Measurements from ENCODE around the gene ZNF273.
"Not testable (repeated sequence)": the region's sequence is repeated elsewhere in the genome, so short reads cannot be mapped to it uniquely, and the experiment has no call there.

Gene ZNF273

DNA sequence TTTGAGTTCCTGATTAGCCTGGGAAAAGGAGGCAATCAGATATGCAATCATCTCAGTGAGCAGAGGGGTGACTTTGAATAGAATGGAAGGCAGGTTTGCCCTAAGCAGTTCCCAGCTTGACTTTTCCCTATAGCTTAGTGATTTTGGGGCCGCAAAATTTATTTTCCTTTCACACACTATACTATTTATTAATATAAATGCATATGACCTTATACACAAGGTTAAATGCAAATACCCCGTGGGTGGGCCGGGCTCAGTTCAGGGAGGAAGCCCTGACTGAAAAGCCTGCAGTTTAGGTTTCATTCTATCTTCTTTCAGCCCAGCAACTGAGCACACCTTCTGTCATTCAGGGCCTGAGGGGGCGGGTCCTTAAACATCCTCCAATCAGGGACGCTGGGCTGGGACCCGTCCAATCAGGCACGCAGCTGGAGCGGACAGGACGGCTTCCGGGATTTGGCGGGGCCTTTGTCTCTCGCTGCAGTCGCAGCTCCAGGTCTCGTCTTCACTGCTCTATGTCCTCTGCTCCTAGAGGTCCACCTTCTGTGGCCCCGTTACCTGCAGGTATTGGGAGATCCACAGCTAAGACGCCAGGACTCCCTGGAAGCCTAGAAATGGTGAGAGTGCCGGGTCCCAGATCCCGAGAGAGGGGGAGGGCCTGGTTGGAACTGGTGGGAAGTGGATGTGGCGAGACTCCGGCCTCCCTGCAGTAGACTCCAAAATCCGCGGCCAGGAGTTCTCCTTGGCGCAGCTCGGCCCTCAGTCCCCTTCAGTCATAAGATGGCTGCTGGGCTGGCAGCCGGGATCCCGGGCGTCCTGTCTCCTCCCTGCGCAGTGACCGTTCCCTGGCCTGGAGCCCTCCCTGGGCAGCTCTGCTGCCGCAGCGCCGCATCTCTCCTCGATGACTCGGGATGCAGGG lies at the start of gene ZNF273:
ZNF273 (plus strand) TSS at position 468 of the 916 bp plus-strand sequence; CDS start at position 513, 45 bp downstream.
- in situ Hi-C loops (cut with MboI; ENCODE audit: low sequenced_read_pairs, unreplicated experiment) = no loop called here
- TF ChIP-seq, protein P1, sequence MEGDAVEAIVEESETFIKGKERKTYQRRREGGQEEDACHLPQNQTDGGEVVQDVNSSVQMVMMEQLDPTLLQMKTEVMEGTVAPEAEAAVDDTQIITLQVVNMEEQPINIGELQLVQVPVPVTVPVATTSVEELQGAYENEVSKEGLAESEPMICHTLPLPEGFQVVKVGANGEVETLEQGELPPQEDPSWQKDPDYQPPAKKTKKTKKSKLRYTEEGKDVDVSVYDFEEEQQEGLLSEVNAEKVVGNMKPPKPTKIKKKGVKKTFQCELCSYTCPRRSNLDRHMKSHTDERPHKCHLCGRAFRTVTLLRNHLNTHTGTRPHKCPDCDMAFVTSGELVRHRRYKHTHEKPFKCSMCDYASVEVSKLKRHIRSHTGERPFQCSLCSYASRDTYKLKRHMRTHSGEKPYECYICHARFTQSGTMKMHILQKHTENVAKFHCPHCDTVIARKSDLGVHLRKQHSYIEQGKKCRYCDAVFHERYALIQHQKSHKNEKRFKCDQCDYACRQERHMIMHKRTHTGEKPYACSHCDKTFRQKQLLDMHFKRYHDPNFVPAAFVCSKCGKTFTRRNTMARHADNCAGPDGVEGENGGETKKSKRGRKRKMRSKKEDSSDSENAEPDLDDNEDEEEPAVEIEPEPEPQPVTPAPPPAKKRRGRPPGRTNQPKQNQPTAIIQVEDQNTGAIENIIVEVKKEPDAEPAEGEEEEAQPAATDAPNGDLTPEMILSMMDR (IDR thresholded peaks at IDR 0.05; ENCODE audit: borderline replicate concordance, control extremely low read depth, extremely low read depth, insufficient read depth, missing control alignments) = no peak
- peak; percentile 87 for DNase-seq (ENCODE audit: low spot score)

DNA sequence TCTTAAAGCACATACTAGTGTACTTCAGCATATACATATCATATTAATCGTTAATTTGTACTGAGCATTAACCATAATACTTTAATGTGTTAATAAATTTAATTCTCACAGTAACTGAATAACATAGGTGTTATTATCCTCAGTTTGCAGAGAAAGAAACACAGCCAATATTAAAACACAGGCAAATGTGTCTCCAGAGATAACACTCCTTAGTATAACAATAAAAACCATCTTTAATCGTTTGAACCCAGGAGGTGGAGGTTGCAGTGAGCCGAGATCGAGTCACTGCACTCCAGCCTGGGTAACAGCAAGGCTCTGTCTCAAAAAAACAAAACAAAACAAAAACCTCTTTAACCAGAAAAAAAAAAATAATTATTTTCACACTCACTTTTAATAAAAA lies 49.4 kb upstream of the ZNF273 start:
- TF ChIP-seq, protein P1 (IDR thresholded peaks at IDR 0.05; ENCODE audit: borderline replicate concordance, control extremely low read depth, extremely low read depth, insufficient read depth, missing control alignments) = no peak
- no peak for DNase-seq (ENCODE audit: low spot score)

DNA sequence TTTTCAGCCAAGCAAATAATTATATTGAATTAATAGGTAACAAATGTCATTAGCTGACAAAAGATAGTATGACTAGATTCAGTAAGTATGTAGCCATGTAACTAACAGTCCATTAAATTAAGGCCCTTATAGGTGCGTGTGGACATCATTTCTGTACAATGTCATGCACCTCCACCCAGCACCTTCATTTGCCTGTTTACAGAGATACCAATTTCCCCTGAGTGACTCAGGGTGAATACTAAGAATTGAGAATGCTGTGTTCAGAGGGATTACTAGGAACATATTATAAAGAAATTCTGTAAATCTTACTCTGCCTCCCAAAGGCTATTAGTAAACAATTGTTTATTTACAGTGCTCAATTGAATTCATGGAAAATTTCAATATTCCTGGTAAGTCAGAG lies 48.1 kb upstream of the ZNF273 start:
- DNase-seq (ENCODE audit: low spot score) = no peak
- TF ChIP-seq, protein P1 (IDR thresholded peaks at IDR 0.05; ENCODE audit: borderline replicate concordance, control extremely low read depth, extremely low read depth, insufficient read depth, missing control alignments) = no peak
- in situ Hi-C loops (cut with MboI; ENCODE audit: low sequenced_read_pairs, unreplicated experiment) = no loop called here

More for the DNA sequence above, 49.4 kb upstream of the ZNF273 start:
- in situ Hi-C loops (cut with MboI; ENCODE audit: low sequenced_read_pairs, unreplicated experiment) = no loop called here

DNA sequence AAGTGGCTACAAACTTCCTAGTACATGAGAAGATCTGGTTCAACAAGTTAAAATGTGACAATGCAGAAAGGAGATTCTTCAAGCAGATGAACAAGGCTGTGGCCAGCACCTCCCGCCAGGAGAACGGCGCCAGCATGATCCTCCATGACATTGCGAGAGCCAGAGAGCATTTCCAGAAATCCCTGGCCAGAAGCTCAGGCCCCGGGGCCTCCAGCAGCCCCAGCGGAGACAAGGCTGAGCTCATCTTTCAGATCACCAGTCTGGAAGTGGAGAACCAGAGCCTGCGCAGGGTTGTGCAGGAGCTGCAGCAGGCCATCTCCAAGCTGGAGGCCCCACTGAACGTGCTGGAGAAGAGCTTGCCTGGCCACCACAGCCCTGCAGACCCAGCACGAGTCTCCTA lies 40.1 kb upstream of the ZNF273 start:
- TF ChIP-seq, protein P1 (IDR thresholded peaks at IDR 0.05; ENCODE audit: borderline replicate concordance, control extremely low read depth, extremely low read depth, insufficient read depth, missing control alignments) = no peak
- DNase-seq (ENCODE audit: low spot score) = no peak
- in situ Hi-C loops (cut with MboI; ENCODE audit: low sequenced_read_pairs, unreplicated experiment) = no loop called here

DNA sequence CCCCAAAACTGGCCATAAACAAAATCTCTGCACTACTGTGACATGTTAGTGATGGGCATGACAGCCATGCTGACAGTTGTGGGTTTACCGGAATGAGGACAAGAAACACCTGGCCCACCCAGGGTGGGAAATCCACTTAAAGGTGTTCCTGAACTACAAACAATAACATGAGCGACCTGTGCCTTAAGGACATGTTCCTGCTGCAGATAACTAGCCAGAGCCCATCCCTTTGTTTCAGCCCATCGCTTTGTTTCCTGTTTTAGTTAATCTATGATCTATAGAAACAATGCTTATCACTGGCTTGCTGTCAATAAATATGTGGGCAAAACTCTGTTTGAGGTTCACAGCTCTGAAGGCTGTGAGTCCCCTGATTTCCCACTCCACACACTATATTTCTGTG lies 39.5 kb upstream of the ZNF273 start:
- in situ Hi-C loops (cut with MboI; ENCODE audit: low sequenced_read_pairs, unreplicated experiment); DNase-seq (ENCODE audit: low spot score): not testable (repeated sequence)

DNA sequence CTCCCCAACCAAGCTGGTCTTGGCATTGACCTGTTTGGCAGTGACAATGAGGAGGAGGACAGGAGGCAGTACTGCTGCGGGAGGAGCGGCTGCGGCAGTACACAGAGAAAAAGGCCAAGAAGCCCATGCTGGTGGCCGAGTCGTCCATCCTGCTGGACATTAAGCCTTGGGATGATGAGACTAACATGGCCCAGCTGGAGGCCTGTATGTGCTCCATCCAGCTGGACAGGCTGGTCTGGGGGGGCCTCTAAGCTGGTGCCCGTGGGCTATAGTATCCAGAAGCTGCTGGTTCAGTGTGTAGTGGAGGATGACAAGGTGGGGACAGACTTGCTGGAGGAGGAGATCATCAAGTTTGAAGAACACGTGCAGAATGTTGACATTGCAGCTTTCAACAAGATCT lies 39.1 kb upstream of the ZNF273 start:
- TF ChIP-seq, protein P1 (IDR thresholded peaks at IDR 0.05; ENCODE audit: borderline replicate concordance, control extremely low read depth, extremely low read depth, insufficient read depth, missing control alignments) = no peak
- no peak for DNase-seq (ENCODE audit: low spot score)
- in situ Hi-C loops (cut with MboI; ENCODE audit: low sequenced_read_pairs, unreplicated experiment) = no loop called here

DNA sequence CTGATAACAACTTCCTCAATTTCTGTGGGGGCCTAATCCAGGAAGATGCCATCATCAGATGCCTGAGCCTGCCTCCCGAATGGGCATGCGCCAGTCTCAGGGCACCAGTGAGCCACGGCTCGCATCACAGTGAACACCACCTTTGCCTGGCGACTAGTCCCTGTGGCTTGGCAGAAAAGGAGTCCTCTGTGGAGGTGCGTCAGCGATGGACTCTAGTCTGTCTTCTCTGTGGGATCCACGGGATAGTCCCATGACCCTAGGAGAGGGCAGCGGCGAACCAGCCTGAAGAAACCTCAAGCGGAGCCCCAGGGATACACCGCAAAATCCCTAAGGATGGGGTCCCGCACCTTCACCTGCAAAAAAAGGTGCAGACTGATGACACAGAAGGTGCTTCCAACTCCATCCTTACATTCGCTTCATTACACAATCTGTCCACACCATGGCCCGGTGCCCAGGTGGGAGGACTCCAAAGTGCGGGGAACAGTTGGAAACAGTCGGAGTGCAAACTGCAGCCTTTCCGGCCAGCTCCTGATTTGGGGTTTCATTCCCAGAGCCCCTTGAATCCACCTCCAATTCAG lies 35.1 kb upstream of the ZNF273 start:
- in situ Hi-C loops (cut with MboI; ENCODE audit: low sequenced_read_pairs, unreplicated experiment) = no loop called here
- TF ChIP-seq, protein P1 (IDR thresholded peaks at IDR 0.05; ENCODE audit: borderline replicate concordance, control extremely low read depth, extremely low read depth, insufficient read depth, missing control alignments) = no peak
- no peak for DNase-seq (ENCODE audit: low spot score)
